ENCODE data around the gene NUMB. TPM values are rescaled to one million over a fixed set of nuclear protein-coding genes. Genes with fewer than 3 reads are reported as not detected.

The NUMB gene
- total and polyA plus RNA-seq, 3 experiments from 2014 or later = 36.5 to 39.0 (median 38.5) TPM

DNA sequence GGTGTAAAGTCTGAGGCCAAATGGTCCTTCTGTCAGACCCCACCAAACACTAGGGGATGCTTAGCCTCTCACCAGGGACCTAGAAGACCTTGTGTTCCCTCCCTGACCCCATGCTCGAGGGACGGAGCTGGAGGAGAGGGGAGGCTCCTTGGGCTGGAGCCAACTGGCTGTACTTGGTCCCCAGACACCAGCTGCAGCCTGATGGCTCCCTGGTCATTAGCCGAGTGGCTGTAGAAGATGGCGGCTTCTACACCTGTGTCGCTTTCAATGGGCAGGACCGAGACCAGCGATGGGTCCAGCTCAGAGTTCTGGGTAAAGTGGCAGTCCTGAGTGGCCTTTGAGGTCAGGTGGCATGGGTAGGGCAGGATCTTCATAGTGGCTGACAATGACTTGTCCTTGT lies 192.0 kb downstream of the NUMB start:
- no peaks in the 10 kb centered on the region for H3K27me3 ChIP-seq (ENCODE audit: insufficient read depth, low read length, poor library complexity, severe bottlenecking)
- Mint-ChIP-seq H3K9me3 (no peaks in the 10 kb centered on the region), H3K27ac (no peak overlapping the region), H3K4me3 (no peak overlapping the region), H3K27me3 (peaks cover 5 to 17% of the 10 kb centered on the region in 2 donors), H3K4me1 (peaks cover 6 to 15% (median 10%) of the 10 kb centered on the region in 3 donors), H3K36me3 (no peaks in the 10 kb centered on the region)
- H3K4me1 ChIP-seq (ENCODE audit: insufficient read depth, low read length) = no peaks in the 10 kb centered on the region
- H3K27ac ChIP-seq (ENCODE audit: low read depth, low read length) = no peak overlapping the region
- no peak for DNase-seq
- H3K36me3 ChIP-seq (ENCODE audit: insufficient read depth, low read length) = no peaks in the 10 kb centered on the region
- ChIA-PET POLR2A (no interaction called here), CTCF (interaction anchor here (1.5 kb wide), 1 partner anchor 206 kb away, joined by 3 read pairs; no protein-coding TSS in a partner anchor)
- H3K9me3 ChIP-seq (ENCODE audit: low read length) = no peaks in the 10 kb centered on the region
- H3K4me3 ChIP-seq (ENCODE audit: low read length) = no peak overlapping the region

DNA sequence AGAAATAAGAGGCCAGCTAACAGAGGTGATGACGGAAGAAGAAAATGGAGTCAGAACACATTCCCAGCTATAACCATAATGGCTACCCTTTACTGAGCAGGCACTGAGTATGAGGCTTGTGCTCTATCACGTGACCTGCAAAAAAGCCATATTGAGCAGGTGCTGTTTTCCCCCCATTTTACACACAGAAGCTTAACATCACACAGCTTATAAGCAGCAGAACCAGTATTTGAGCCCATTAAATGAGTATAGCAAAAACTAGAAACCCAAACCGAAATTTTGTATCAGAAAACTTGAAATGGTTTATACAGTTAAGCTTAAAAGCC lies 192.7 kb downstream of the NUMB start:
- H3K9me3 Mint-ChIP-seq = no peaks in the 10 kb centered on the region
- H3K36me3 ChIP-seq (ENCODE audit: insufficient read depth, low read length) = no peaks in the 10 kb centered on the region
- H3K4me3 ChIP-seq (ENCODE audit: low read length) = no peak overlapping the region
- no peaks in the 10 kb centered on the region for H3K27me3 ChIP-seq (ENCODE audit: insufficient read depth, low read length, poor library complexity, severe bottlenecking)
- H3K4me1 ChIP-seq (ENCODE audit: insufficient read depth, low read length) = no peaks in the 10 kb centered on the region
- H3K9me3 ChIP-seq (ENCODE audit: low read length) = no peaks in the 10 kb centered on the region
- H3K27ac Mint-ChIP-seq = no peak overlapping the region
- DNase-seq = no peak
- no peak overlapping the region for H3K4me3 Mint-ChIP-seq
- H3K27me3 Mint-ChIP-seq = peaks cover 4 to 17% of the 10 kb centered on the region in 2 donors
- ChIA-PET POLR2A (no interaction called here), CTCF (interaction anchor here (1.5 kb wide), 1 partner anchor 206 kb away, joined by 3 read pairs; no protein-coding TSS in a partner anchor)
- H3K4me1 Mint-ChIP-seq = peaks cover 4 to 12% (median 6%) of the 10 kb centered on the region in 3 donors
- no peak overlapping the region for H3K27ac ChIP-seq (ENCODE audit: low read depth, low read length)
- H3K36me3 Mint-ChIP-seq = no peaks in the 10 kb centered on the region

DNA sequence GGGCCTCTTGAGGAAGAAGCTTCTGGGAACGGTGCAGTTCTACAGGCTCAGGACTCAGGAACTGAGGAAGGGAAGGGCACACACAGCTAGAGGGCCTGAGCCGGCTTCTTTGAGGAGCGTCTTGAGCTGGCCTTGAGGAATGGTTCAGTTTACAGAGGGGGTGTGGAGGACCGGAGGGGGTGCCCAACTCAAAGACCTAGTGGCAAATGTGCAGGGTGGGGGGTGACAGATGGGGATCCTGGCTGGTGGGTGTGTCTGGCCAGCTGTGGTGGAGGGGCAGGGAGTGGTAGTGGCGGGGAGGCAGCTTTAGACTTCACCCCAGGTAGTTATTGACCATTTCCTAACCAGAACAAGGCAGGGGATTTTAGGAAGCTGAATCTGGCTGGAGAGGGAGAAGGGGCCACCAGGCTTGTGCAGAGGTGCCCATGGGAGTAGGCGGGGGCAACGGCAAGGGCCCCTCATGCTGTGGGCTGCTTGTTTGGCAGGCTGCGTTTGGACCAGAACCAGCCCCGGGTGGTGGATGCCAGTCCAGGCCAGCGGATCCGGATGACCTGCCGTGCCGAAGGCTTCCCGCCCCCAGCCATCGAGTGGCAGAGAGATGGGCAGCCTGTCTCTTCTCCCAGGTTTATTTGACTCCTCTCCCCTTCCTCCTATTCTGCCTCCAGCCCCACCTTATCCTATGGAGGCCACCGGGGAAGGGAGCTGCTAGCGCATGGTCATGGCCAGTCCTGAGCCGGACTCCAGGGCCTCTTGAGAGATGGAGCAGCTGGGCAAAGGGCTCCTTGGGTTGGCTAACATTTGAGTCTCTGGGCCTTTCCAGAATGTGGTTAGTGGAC lies 193.2 kb downstream of the NUMB start:
- CTCF ChIA-PET = no interaction called here

DNA sequence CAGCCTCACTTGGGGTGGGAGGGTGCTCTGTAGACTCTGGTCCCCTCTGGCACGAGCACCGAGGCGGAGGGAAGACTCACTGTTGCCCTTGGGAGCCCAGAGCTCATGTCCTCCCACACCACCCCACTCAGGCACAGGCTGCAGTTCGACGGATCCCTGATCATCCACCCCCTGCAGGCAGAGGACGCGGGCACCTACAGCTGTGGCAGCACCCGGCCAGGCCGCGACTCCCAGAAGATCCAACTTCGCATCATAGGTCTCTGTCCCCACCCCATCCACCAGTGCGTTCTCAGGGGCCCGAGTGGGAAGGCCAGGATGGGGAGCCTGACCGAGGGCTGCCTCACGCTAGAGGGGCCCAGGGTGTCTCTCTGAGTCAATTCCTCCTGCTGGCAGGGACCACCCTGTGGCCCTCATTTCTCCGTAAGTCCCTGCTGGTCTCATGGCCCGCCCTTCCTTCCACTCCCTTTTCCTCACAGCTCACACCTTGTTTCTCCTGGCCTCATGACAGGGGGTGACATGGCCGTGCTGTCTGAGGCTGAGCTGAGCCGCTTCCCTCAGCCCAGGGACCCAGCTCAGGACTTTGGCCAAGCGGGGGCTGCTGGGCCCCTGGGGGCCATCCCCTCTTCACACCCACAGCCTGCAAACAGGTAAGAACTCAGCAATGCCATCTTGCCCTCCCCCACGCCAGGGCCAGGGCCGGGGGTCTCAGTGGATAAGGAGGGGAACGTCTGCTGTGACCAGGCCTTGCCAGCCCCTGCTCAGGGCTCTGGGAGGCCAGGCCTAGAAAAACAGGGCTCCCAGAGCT lies 194.1 kb downstream of the NUMB start:
- DNase-seq = peak in 1 of 5 donors; percentile 47
- POLR2A ChIA-PET = interaction anchor here (0.6 kb wide), 1 partner anchor 306 kb away, joined by 4 read pairs; no protein-coding TSS in a partner anchor
- no peaks in the 10 kb centered on the region for H3K9me3 ChIP-seq (ENCODE audit: low read length)
- no peaks in the 10 kb centered on the region for H3K4me1 ChIP-seq (ENCODE audit: insufficient read depth, low read length)
- Mint-ChIP-seq H3K4me3 (no peak overlapping the region), H3K4me1 (peaks cover 0 to under 1% (median 0%) of the 10 kb centered on the region in 3 donors), H3K36me3 (no peaks in the 10 kb centered on the region), H3K27me3 (peaks cover 4 to 13% of the 10 kb centered on the region in 2 donors), H3K27ac (no peak overlapping the region), H3K9me3 (no peaks in the 10 kb centered on the region)
- no peaks in the 10 kb centered on the region for H3K36me3 ChIP-seq (ENCODE audit: insufficient read depth, low read length)
- H3K27me3 ChIP-seq (ENCODE audit: insufficient read depth, low read length, poor library complexity, severe bottlenecking) = no peaks in the 10 kb centered on the region
- CTCF ChIA-PET = no interaction called here
- H3K4me3 ChIP-seq (ENCODE audit: low read length) = no peak overlapping the region
- no peak overlapping the region for H3K27ac ChIP-seq (ENCODE audit: low read depth, low read length)

More for the DNA sequence above, 193.2 kb downstream of the NUMB start:
- Mint-ChIP-seq H3K9me3 (no peaks in the 10 kb centered on the region), H3K27ac (no peak overlapping the region), H3K4me1 (peaks cover 0 to 6% (median under 1%) of the 10 kb centered on the region in 3 donors), H3K27me3 (peaks cover 4 to 13% of the 10 kb centered on the region in 2 donors), H3K4me3 (no peak overlapping the region), H3K36me3 (no peaks in the 10 kb centered on the region)
- POLR2A ChIA-PET = no interaction called here
- Histone ChIP-seq H3K27ac (ENCODE audit: low read depth, low read length) (no peak overlapping the region), H3K27me3 (ENCODE audit: insufficient read depth, low read length, poor library complexity, severe bottlenecking) (no peaks in the 10 kb centered on the region), H3K36me3 (ENCODE audit: insufficient read depth, low read length) (no peaks in the 10 kb centered on the region), H3K4me1 (ENCODE audit: insufficient read depth, low read length) (no peaks in the 10 kb centered on the region), H3K9me3 (ENCODE audit: low read length) (no peaks in the 10 kb centered on the region), H3K4me3 (ENCODE audit: low read length) (no peak overlapping the region)
- DNase-seq = peak in 1 of 5 donors; percentile 39

DNA sequence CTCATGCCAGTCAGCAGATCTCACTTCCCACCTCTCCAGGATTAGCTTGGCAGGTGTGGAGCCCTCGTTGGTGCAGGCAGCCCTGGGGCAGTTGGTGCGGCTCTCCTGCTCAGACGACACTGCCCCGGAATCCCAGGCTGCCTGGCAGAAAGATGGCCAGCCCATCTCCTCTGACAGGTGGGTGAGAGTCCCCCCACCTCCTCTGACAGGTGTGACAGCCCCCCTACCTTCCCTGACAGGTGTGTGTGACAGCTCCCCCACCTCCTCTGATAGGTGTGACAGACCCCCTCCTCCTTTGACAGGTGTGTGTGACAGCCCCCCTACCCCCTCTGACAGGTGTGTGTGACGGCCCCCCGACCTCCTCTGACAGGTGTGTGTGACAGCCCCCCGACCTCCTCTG lies 194.7 kb downstream of the NUMB start:
- Mint-ChIP-seq H3K27me3 (peaks cover 4 to 13% of the 10 kb centered on the region in 2 donors), H3K27ac (no peak overlapping the region), H3K4me1 (no peaks in the 10 kb centered on the region), H3K36me3 (no peaks in the 10 kb centered on the region), H3K4me3 (no peak overlapping the region), H3K9me3 (no peaks in the 10 kb centered on the region)
- H3K4me1 ChIP-seq (ENCODE audit: insufficient read depth, low read length) = no peaks in the 10 kb centered on the region
- H3K36me3 ChIP-seq (ENCODE audit: insufficient read depth, low read length) = no peaks in the 10 kb centered on the region
- ChIA-PET CTCF (no interaction called here), POLR2A (no interaction called here)
- DNase-seq = peak in 1 of 5 donors; percentile 42
- no peak overlapping the region for H3K4me3 ChIP-seq (ENCODE audit: low read length)
- no peak overlapping the region for H3K27ac ChIP-seq (ENCODE audit: low read depth, low read length)
- H3K9me3 ChIP-seq (ENCODE audit: low read length) = no peaks in the 10 kb centered on the region
- no peaks in the 10 kb centered on the region for H3K27me3 ChIP-seq (ENCODE audit: insufficient read depth, low read length, poor library complexity, severe bottlenecking)

DNA sequence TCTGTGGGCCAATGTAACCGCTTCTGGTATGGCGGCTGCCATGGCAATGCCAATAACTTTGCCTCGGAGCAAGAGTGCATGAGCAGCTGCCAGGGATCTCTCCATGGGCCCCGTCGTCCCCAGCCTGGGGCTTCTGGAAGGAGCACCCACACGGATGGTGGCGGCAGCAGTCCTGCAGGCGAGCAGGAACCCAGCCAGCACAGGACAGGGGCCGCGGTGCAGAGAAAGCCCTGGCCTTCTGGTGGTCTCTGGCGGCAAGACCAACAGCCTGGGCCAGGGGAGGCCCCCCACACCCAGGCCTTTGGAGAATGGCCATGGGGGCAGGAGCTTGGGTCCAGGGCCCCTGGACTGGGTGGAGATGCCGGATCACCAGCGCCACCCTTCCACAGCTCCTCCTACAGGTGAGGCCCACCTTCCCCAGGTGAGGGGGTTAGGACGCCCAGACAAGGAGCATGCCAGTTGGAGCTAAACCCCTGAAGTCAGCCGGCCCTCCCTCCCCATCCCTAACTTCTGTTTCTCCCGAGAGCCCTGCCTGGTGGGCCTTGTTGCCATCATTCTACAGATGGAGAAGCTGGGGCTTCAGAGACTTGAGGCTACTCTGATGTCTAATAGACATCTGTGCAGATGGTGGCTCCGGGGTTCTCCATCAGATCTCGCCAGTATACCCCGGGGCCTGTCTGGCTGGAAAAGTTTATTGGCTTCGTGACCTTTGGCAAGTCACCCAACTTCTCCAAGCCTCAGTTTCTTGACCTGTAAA lies 195.7 kb downstream of the NUMB start:
- H3K27ac ChIP-seq (ENCODE audit: low read depth, low read length) = no peak overlapping the region
- peaks cover 4 to 13% of the 10 kb centered on the region in 2 donors for H3K27me3 Mint-ChIP-seq
- H3K36me3 Mint-ChIP-seq = no peaks in the 10 kb centered on the region
- H3K4me1 ChIP-seq (ENCODE audit: insufficient read depth, low read length) = no peaks in the 10 kb centered on the region
- no peaks in the 10 kb centered on the region for H3K27me3 ChIP-seq (ENCODE audit: insufficient read depth, low read length, poor library complexity, severe bottlenecking)
- H3K27ac Mint-ChIP-seq = no peak overlapping the region
- H3K4me3 ChIP-seq (ENCODE audit: low read length) = no peak overlapping the region
- no peaks in the 10 kb centered on the region for H3K4me1 Mint-ChIP-seq
- no peaks in the 10 kb centered on the region for H3K9me3 Mint-ChIP-seq
- H3K36me3 ChIP-seq (ENCODE audit: insufficient read depth, low read length) = no peaks in the 10 kb centered on the region
- no peak overlapping the region for H3K4me3 Mint-ChIP-seq
- DNase-seq = peak in 1 of 5 donors; percentile 38
- CTCF ChIA-PET = no interaction called here
- POLR2A ChIA-PET = no interaction called here
- H3K9me3 ChIP-seq (ENCODE audit: low read length) = no peaks in the 10 kb centered on the region

DNA sequence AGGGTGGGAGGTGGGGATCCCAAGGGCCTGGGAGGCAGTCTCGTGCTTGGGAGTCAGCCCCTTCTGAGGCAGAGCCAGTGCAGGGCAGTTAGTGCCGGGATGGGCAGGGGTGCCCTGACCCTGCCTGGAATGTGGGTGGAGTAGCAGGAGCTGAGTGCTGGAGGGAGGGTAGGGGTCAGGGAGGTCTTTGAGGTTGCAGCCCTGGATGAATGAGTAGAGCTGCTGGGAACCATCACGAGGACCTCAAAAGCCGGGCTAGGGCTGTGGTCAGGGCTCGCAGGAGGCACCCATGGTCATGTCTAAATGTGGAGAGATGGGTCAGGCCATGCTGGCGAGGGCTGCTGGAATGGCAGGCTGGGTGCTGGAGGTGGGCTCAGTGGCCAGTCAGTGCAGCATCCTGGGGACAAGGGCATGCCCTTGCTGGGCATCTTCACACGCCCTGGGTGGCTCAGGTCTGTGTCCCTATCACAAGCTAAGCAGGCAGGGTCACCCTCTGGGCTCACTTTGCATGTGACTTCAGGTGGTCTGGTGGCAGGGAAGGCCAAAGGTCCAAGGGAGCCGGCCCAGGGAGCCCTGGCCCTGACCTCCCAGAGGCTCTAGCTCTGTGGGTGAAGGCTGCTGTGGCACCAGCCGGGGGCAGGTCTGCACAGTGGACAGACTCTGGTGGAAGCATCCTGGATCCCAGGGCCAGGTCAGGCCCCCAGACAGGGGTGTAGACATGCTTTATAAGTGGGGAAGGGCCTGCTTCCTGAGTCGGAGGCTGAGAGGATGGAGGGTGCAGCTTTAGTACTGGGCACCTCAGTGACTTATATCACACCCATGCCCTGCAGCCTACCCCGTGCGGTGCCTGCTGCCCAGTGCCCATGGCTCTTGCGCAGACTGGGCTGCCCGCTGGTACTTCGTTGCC lies 196.6 kb downstream of the NUMB start:
- Mint-ChIP-seq H3K27me3 (peaks cover 4 to 13% of the 10 kb centered on the region in 2 donors), H3K4me1 (no peaks in the 10 kb centered on the region), H3K36me3 (no peaks in the 10 kb centered on the region), H3K4me3 (no peak overlapping the region), H3K27ac (no peak overlapping the region), H3K9me3 (no peaks in the 10 kb centered on the region)
- Histone ChIP-seq H3K27me3 (ENCODE audit: insufficient read depth, low read length, poor library complexity, severe bottlenecking) (no peaks in the 10 kb centered on the region), H3K4me3 (ENCODE audit: low read length) (no peak overlapping the region), H3K4me1 (ENCODE audit: insufficient read depth, low read length) (no peaks in the 10 kb centered on the region), H3K27ac (ENCODE audit: low read depth, low read length) (no peak overlapping the region), H3K9me3 (ENCODE audit: low read length) (no peaks in the 10 kb centered on the region), H3K36me3 (ENCODE audit: insufficient read depth, low read length) (no peaks in the 10 kb centered on the region)
- ChIA-PET POLR2A (no interaction called here), CTCF (interaction anchor here (0.6 kb wide), 1 partner anchor 297 kb away, joined by 3 read pairs; the partner anchor contains the start of gene HEATR4)
- DNase-seq = peak in 1 of 5 donors; percentile 37

All from CD8-positive, alpha-beta memory T cell (primary cell).